T-helper 22 cell (primary cell): ENCODE data around the gene GBP2.
"Not testable (repeated sequence)": the region's sequence is repeated elsewhere in the genome, so short reads cannot be mapped to it uniquely, and the experiment has no call there.

Experiments used
- DNase-seq: peaks from one replicate; pipeline ENCODE4 v3.0.0-alpha.2; 2020; ENCODE audit warnings: low read depth

Gene GBP2

GRCh38 chr1:89126602-89127565 lies 970 bp upstream of the GBP2 start:
- DNase-seq = peak; percentile 39

GRCh38 chr1:89125240-89125912 lies 538 bp downstream of the GBP2 start:
- DNase-seq = no peak

- no peak for DNase-seq
These were observed 4.3 kb downstream of the GBP2 start for GRCh38 chr1:89121641-89122040.

- no peak for DNase-seq
These were observed 11.3 kb downstream of the GBP2 start for GRCh38 chr1:89114662-89115061.

- DNase-seq = no peak
These were observed 12.9 kb downstream of the GBP2 start for GRCh38 chr1:89112871-89113613.

- DNase-seq = no peak
These were observed 21.2 kb downstream of the GBP2 start for GRCh38 chr1:89104687-89105086.

DNA sequence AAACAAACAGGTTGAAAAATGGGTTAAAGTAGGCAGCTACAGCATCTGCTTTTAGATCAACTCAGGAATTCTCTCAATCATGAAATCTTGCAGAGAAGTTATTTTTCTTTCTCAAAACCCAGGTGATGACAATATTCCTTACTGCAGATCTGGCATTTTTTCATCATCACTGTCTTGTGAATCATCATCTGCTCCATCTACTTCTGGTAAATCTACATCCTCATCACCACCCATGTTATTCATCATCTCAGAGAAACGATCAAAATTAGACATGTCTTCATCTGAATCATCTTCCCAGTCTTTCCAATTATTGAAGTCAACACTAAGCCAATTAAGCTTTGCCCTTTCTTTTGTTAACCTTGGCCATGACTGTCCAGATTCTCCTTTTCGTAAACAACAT lies 21.8 kb downstream of the GBP2 start:
- no peak for DNase-seq

- no peak for DNase-seq
These were observed 23.9 kb downstream of the GBP2 start for GRCh38 chr1:89102021-89102420.

DNA sequence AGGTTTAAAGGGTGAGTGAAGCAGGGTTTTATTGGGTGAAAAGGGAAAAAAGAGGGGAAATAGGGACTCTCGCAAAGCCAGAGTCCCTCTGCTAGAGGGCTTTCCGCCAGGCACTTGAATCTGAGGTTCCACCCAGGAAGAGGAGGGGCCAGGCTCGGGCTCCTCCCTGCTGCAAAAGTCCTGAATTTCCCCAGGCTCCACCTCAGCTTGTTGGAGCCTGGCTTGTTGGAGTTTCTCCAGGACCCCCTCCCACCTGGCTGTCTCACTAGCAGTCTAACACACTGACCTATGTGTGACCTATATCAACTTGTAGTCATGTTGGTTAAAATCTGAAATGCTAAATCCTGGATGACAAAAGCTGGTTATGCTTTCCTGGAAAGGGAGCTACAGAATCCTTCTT lies 25.5 kb downstream of the GBP2 start:
- no peak for DNase-seq

- no peak for DNase-seq
These were observed 27.1 kb downstream of the GBP2 start for GRCh38 chr1:89098857-89099256.

GRCh38 chr1:89095737-89096136 lies 30.2 kb downstream of the GBP2 start:
- no peak for DNase-seq

DNA sequence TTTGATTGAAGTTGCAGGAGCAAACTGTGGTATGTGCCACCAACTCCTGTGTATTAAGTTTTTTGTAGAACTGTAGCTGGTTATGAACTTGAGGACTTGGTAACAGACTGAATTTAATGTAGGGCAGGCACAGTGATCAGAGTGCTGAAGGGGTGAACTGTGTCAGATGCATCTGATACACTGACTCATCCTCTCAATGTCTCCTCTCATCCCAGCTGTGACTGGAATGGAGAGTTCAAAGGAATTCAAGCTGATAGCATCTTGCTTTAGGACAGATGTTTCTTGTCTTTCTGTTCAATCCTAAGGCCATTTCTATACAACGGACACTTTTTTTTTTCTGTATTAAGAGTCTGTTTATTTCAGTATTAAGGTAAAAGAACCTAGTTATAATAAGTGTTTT lies 36.0 kb downstream of the GBP2 start:
- no peak for DNase-seq

- DNase-seq = no peak
These were observed 37.3 kb downstream of the GBP2 start for GRCh38 chr1:89088572-89088971.

DNA sequence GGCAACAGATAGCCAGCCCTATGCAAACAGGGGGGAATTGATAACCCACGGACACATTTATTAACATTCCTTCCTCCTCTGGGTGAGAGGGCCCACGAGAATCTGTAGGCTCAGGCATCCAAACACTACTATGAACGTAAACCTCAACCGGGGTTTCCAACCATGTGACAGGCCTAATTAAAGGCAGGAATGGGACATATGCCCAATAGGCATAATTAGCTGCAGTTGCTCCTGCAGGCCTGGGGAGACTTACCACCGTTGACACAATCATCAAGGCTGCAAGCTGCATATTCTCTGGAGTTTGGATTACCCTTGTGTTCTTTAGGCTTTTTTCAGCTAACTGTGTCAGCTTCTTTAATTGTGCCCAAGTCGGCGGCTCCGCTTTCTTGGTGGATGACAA lies 38.7 kb downstream of the GBP2 start:
- DNase-seq = no peak

DNA sequence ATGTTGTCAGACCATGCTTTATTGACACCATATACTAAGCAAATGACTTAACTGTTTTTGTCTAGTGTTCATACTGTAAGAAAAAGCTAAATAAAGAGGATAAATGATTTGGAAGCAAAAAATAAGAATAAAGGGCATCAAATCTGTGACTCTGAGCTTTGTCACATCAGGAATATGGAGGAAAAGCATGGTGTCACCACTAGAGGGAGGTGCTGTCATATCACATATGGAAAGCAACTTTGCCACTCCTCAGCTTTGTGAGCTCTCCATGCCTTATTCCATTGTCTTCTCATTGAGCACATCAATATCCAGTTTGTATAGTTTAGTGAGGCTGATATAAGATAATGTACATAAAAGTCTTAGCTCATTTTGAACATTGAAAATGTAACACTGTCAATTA lies 40.1 kb downstream of the GBP2 start:
- peak; percentile 19 for DNase-seq

GRCh38 chr1:89081005-89081404 lies 44.9 kb downstream of the GBP2 start:
- no peak for DNase-seq

DNA sequence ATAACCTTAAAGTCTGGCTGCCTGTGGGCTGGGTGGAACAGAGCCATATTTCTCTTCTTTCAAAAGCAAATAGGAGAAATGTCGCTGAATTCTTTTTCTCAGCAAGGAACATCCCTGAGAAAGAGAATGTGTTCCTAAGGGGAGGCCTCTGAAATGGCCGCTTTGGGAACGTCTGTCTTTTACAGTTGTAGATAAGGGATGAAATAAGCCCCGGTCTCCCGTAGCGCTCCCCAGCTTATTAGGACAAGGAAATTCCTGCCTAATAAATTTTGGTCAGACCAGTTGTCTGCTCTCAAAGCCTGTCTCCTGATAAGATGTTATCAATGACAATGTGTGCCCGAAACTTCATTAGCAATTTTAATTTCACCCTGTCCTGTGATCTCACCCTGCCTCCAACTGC lies 45.8 kb downstream of the GBP2 start:
- not testable (repeated sequence) for DNase-seq

- not testable (repeated sequence) for DNase-seq
These were observed 53.3 kb downstream of the GBP2 start for GRCh38 chr1:89072466-89073065.

DNA sequence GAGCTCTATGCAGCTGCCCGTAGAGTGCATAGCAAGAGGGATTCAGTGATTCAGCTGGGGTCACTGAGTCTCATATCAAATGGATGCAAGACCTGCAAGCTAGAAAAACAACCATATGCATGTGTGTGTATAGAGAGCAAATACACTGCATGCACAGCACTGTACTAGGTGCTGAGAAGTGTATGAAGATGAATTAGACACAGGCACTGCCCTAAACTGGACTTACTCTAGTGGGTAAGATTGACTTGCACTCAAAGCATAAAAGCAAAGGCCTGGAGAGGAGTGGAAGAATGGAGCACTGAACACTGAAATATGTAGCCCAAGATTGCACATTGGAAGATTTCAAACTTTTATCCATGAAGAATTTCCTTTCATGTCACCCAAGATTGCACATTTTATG lies 55.4 kb downstream of the GBP2 start:
- DNase-seq = no peak

DNA sequence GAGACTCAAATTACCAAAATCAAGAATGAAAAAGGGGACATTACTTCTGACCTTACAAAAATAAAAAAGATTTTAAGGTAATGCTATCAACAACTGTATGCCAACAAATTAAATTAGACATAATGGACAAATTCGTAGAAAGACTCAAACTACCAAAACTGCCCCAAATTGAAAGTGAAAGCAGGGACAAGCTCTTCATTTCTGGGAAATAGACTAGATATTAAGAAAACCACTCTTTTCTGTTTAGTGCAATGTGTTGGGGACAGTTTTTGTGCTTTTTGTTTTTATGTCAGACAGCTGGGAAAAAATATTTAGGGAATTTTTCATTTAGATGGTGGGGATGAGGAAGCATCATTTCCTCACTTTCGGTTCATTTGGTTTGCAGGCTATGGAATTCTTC lies 56.0 kb downstream of the GBP2 start:
- no peak for DNase-seq

DNA sequence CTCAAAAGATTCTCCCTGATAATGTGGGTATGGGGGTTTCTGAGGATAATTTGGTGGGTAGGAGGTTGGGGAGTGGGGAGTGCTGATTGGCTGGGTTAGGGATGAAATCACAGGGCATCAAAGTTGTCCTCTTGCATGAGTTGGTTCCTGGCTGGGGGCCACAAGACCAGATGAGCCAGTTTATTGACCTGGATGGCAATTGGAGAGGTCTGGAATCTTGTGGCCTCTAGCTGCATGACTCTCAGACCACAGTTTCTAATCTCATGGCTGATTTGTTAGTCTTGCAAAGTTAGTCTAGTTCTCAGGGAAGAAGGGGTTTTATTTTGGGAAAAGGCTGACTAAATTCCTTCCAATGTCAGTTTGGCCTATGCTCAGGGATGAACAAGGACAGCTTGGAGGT lies 57.6 kb downstream of the GBP2 start:
- no peak for DNase-seq
